Activated CD8-positive, alpha-beta T cell treated with anti-CD3 and anti-CD28 coated beads for 36 hours (primary cell): ENCODE measurements around the gene SRP14. TPM values are rescaled to one million over a fixed set of nuclear protein-coding genes. Genes with fewer than 3 reads are reported as not detected.
"Not testable (repeated sequence)": the region's sequence is repeated elsewhere in the genome, so short reads cannot be mapped to it uniquely, and the experiment has no call there.

Source experiments
- ATAC-seq: fragments of 200-7000 bp; cut with Tn5 transposase; one replicate; pipeline ENCODE4 v1.10.0; 2021; ENCODE audit warnings: mild to moderate bottlenecking, moderate library complexity
- CTCF ChIA-PET: fragments of 350-600 bp; sonication (Branson Sonifier 250); formaldehyde crosslinking; loops from one replicate; lab custom pipeline; 2021; ENCODE audit warnings: antibody characterized with exemption; lab: Charles Lee
- POLR2A ChIA-PET: fragments of 350-600 bp; sonication (Branson Sonifier 250); formaldehyde crosslinking; loops from one replicate; lab custom pipeline; 2021; ENCODE audit warnings: antibody characterized with exemption; lab: Charles Lee
- DNase-seq: peaks from one replicate; pipeline ENCODE4 v3.0.0-alpha.2; 2020
- H3K27ac Mint-ChIP-seq: one replicate; pipeline ENCODE4 v1.8.0; 2021; ENCODE audit warnings: mild to moderate bottlenecking, mixed read lengths
- H3K27me3 Mint-ChIP-seq: one replicate; pipeline ENCODE4 v1.8.0; 2021; ENCODE audit warnings: mixed read lengths
- H3K36me3 Mint-ChIP-seq: one replicate; pipeline ENCODE4 v1.8.0; 2021; ENCODE audit warnings: low read depth, mixed read lengths
- H3K4me1 Mint-ChIP-seq: one replicate; pipeline ENCODE4 v1.8.0; 2021; ENCODE audit warnings: low read depth, mixed read lengths
- H3K4me3 Mint-ChIP-seq: one replicate; pipeline ENCODE4 v1.8.0; 2021; ENCODE audit warnings: mild to moderate bottlenecking, moderate library complexity, mixed read lengths
- H3K9me3 Mint-ChIP-seq: one replicate; pipeline ENCODE4 v1.8.0; 2021; ENCODE audit warnings: mixed read lengths
- CTCF ChIP-seq: fragments of 200-600 bp; IDR thresholded peaks from one replicate; pipeline ENCODE4 v1.8.0; 2022; ENCODE audit warnings: antibody characterized with exemption, mild to moderate bottlenecking
- intact Hi-C: fragments of 100-400 bp; cut with micrococcal nuclease; formaldehyde crosslinking; loops from one replicate; pipeline ENCODE4 v1.10.0; 2022
- total RNA-seq, 2 experiments: library from RNA; stranded (reverse); gene quantifications; one replicate each; pipeline ENCODE4 v1.2.3, GENCODE V29; 2021

SRP14 gene
- total RNA-seq, 2 experiments from 2014 or later, result 147 to 152 TPM

- CTCF ChIA-PET, result interaction anchor here (0.9 to 1.7 kb wide), 2 partner anchors 201 to 258 kb away, joined by 3 to 4 read pairs; no protein-coding TSS in a partner anchor
- POLR2A ChIA-PET, result no interaction called here
- H3K27me3 Mint-ChIP-seq, result no peaks in the 10 kb centered on the region
- H3K4me1 Mint-ChIP-seq, result no peaks in the 10 kb centered on the region
- no peak for TF ChIP-seq CTCF
- ATAC-seq (no peak), DNase-seq (no peak)
- peaks cover 18% of the 10 kb centered on the region for H3K9me3 Mint-ChIP-seq
- intact Hi-C loops, result no loop called here
- H3K4me3 Mint-ChIP-seq, result no peak overlapping the region
- H3K36me3 Mint-ChIP-seq, result peaks cover 46% of the 10 kb centered on the region
- H3K27ac Mint-ChIP-seq, result no peak overlapping the region
Observed at GRCh38 chr15:40016224-40016865, 22.6 kb downstream of the SRP14 start.

DNA sequence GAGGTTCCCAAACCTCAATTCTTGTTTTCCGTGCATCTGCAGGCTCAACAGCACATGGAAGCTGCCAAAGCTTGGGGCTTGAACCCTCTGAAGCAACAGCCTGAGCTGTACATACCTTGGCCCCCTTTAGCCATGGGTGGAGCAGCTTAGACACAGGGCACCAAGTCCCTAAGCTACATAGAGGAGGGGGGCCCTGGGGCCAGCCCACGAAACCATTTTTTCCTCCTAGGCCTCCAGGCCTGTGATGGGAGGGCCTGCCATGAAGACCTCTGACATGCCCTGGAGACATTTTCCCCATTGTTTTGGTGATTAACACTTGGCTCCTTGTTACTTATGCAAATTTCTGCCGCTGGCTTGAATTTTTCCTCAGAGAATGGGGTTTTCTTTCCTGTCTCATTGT is 24.6 kb downstream of the SRP14 start:
- H3K27me3 Mint-ChIP-seq, result no peaks in the 10 kb centered on the region
- H3K4me3 Mint-ChIP-seq, result no peak overlapping the region
- ATAC-seq (no peak), DNase-seq (no peak)
- peaks cover 39% of the 10 kb centered on the region for H3K36me3 Mint-ChIP-seq
- intact Hi-C loops, result no loop called here
- POLR2A ChIA-PET, result no interaction called here
- H3K4me1 Mint-ChIP-seq, result no peaks in the 10 kb centered on the region
- CTCF ChIA-PET, result no interaction called here
- peaks cover 18% of the 10 kb centered on the region for H3K9me3 Mint-ChIP-seq
- TF ChIP-seq CTCF, result no peak
- no peak overlapping the region for H3K27ac Mint-ChIP-seq

- H3K4me1 Mint-ChIP-seq, DNase-seq, ATAC-seq, CTCF ChIA-PET, H3K27me3 Mint-ChIP-seq, H3K4me3 Mint-ChIP-seq, H3K27ac Mint-ChIP-seq, intact Hi-C loops: not testable (repeated sequence)
- POLR2A ChIA-PET, result interaction anchor here (0.6 kb wide), 1 partner anchor 11 kb away, joined by 3 read pairs; no protein-coding TSS in a partner anchor
- Mint-ChIP-seq H3K36me3 (peaks cover 38% of the 10 kb centered on the region), H3K9me3 (peaks cover 18% of the 10 kb centered on the region)
Observed at GRCh38 chr15:40013372-40013771, 25.6 kb downstream of the SRP14 start.

DNA sequence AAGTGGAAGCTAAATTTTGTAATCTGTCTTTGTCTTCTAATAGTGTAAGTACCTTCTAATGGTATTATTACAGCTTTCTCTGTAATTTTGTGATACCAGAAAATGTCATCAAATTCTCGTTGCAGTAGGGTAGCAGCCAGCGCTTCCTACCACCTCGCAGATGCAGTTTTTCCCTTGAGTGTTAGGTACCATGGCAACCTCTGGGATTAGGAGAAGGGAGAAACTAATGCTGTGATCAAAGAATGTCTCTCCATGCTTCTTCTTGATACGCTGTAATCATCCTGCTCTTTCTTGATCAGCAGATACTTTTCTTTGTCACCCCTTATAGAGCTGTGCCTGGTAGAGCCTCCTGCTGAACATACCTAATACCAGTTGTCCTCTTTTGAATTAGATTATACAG is 27.7 kb downstream of the SRP14 start:
- no peak for TF ChIP-seq CTCF
- Mint-ChIP-seq H3K36me3 (peaks cover 37% of the 10 kb centered on the region), H3K4me3 (no peak overlapping the region), H3K27ac (no peak overlapping the region), H3K4me1 (no peaks in the 10 kb centered on the region), H3K27me3 (no peaks in the 10 kb centered on the region), H3K9me3 (peaks cover 18% of the 10 kb centered on the region)
- CTCF ChIA-PET, result interaction anchor here (0.6 to 1.6 kb wide), 2 partner anchors 11 to 907 kb away, joined by 4 read pairs; no protein-coding TSS in a partner anchor
- POLR2A ChIA-PET, result no interaction called here
- ATAC-seq (no peak), DNase-seq (no peak)
- intact Hi-C loops, result no loop called here

DNA sequence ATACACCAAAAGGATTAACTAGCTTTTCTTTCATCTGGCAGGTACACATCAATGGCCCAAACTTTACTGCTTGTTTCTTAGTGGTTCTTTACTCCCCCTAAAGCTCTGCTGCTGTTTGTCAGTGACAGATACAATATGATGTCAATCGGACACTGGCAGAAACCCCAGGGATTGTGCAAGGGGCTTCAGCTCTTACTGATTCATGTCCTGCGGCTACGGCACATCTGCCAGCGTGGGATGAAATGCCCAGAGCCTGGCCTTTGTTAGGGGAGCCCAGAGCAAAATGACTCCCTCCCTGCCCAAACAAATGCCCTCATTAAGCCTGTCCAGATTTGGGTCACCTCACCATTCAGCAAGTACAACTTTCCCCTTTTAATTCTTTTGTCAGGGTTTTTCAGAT is 28.3 kb downstream of the SRP14 start:
- peaks cover 18% of the 10 kb centered on the region for H3K9me3 Mint-ChIP-seq
- peaks cover 35% of the 10 kb centered on the region for H3K36me3 Mint-ChIP-seq
- ChIA-PET CTCF (interaction anchor here (1.3 to 1.6 kb wide), 2 partner anchors 14 to 264 kb away, joined by 3 to 4 read pairs; no protein-coding TSS in a partner anchor), POLR2A (interaction anchor here (0.7 kb wide), 1 partner anchor 9 kb away, joined by 3 read pairs; no protein-coding TSS in a partner anchor)
- no peak overlapping the region for H3K27ac Mint-ChIP-seq
- intact Hi-C loops, result no loop called here
- ATAC-seq (no peak), DNase-seq (no peak)
- TF ChIP-seq CTCF, result no peak
- no peaks in the 10 kb centered on the region for H3K4me1 Mint-ChIP-seq
- no peaks in the 10 kb centered on the region for H3K27me3 Mint-ChIP-seq
- H3K4me3 Mint-ChIP-seq, result no peak overlapping the region
